Epithelial cell of esophagus (primary cell): Measurements from ENCODE around the gene TAS1R2.

Experiments
- DNase-seq: peaks from one replicate; pipeline ENCODE4 v3.0.0; 2010; ENCODE audit warnings: low read depth
- H3K4me3 ChIP-seq: 2 replicates; pipeline ENCODE4 v1.5.1; 2011; ENCODE audit warnings: mild to moderate bottlenecking, low read length, control low read depth
- TF ChIP-seq, protein P1 (sequence below): IDR thresholded peaks from 2 replicates; pipeline ENCODE4 v1.5.1; 2011; ENCODE audit warnings: low read depth, mild to moderate bottlenecking, low read length, control low read depth, inconsistent platforms; ENCODE audit not compliant: insufficient read depth; ENCODE audit errors: missing control alignments

The TAS1R2 gene

GRCh38 chr1:18879791-18880309 is 20.4 kb upstream of the TAS1R2 start:
- no peak overlapping the region for H3K4me3 ChIP-seq
- TF ChIP-seq, protein P1, sequence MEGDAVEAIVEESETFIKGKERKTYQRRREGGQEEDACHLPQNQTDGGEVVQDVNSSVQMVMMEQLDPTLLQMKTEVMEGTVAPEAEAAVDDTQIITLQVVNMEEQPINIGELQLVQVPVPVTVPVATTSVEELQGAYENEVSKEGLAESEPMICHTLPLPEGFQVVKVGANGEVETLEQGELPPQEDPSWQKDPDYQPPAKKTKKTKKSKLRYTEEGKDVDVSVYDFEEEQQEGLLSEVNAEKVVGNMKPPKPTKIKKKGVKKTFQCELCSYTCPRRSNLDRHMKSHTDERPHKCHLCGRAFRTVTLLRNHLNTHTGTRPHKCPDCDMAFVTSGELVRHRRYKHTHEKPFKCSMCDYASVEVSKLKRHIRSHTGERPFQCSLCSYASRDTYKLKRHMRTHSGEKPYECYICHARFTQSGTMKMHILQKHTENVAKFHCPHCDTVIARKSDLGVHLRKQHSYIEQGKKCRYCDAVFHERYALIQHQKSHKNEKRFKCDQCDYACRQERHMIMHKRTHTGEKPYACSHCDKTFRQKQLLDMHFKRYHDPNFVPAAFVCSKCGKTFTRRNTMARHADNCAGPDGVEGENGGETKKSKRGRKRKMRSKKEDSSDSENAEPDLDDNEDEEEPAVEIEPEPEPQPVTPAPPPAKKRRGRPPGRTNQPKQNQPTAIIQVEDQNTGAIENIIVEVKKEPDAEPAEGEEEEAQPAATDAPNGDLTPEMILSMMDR: no peak
- DNase-seq: no peak

DNA sequence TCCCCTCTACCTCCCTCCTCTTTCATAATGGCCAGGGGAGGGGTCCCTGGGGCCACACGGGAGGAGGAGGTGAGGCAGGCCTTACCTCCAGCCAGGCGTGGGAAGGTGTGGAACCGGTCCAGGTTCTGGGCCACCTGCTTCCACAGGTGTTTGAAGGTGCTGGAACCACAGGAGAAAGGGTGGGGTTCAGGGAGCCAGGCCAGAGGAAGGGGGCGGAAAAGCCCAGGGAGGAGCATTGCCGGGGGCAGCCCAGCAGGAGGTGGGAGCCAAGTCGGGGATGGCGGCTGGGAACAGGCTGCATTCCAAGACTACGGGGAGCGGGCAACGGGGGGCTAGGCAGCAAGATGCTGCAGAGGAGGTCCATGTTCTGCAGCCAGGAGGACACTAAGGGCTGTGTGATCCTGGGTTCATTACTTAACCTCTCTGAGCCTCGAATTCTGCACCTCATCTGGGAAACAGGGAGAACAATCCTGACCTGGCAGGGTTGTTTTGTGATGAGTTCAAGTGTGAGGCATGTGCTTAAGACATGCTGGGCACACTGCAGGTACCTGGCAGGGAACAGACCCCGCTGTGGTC is 19.8 kb upstream of the TAS1R2 start:
- no peak for DNase-seq
- TF ChIP-seq, protein P1: no peak
- no peak overlapping the region for H3K4me3 ChIP-seq

DNA sequence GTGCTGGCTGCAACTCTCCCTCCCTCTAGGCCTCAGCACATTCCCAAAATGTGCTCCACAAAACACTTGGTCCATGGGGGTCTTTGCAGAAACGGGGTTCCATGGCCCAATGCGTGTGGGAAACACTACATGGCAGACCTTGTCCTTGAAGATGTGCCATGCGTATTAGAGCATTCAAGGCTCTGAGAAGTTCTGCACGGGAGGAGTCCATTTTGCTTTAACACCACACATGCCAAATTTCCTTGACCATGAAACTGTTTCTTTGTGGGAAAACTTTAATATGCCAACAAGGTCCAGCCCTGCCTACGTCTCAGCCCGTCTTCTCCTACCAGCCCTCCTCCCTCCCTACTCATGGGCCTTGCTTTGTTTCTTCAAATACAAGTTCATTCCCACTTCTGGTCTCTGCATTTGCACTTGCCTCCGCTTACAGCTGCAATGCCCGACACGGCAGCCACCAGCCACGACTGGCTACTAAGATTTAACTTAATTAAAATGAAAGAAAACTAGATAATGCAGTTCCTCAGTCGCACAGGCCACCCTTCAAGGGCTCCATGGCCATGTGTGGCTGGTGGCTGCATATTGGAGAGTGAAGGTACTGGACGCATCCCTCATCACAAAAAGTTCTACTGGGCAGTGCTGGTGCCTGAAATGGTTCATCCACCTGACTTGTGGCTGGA is 19.2 kb upstream of the TAS1R2 start:
- TF ChIP-seq, protein P1: no peak
- DNase-seq: no peak
- no peak overlapping the region for H3K4me3 ChIP-seq

- no peak overlapping the region for H3K4me3 ChIP-seq
- no peak for DNase-seq
- TF ChIP-seq, protein P1: no peak
Observed at GRCh38 chr1:18877282-18877681, 17.8 kb upstream of the TAS1R2 start.

GRCh38 chr1:18876210-18876609 is 16.8 kb upstream of the TAS1R2 start:
- TF ChIP-seq, protein P1: no peak
- no peak for DNase-seq

GRCh38 chr1:18875796-18876128 is 16.3 kb upstream of the TAS1R2 start:
- H3K4me3 ChIP-seq: no peak overlapping the region
- no peak for DNase-seq
- TF ChIP-seq, protein P1: no peak

More at GRCh38 chr1:18876210-18876609, 16.8 kb upstream of the TAS1R2 start:
- no peak overlapping the region for H3K4me3 ChIP-seq

DNA sequence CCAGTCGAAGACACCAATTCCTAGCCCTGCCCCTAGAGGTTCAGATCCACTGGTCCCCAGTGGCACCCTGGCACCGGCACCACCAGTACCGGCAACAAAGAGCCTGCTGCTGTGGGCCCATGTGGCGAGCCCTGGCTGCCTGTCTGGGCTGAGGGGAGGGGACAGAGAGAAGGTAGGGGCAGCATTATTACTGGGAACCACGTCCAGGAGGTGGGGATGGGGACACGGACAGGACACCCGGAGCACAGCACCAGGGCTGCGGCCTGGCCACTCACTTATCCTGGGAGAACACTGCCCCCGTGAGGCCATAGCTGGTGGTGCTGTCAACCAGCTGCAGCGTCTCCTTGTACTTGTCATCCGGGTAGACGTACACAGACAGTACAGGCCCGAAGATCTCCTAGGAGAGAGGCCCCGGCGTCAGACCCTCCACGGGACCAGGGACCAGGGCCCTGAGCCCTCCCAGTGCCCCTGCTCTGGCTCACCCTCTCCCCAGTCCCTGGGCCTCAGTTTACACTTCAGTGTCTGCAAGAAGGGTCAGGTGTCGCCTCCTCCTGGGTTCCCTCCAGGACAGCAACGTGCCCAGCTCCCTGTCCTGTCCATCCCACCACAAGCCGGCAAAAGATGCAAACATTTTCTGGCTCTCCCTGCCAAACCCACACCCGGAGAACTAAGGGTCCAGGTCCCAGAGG is 15.8 kb upstream of the TAS1R2 start:
- no peak overlapping the region for H3K4me3 ChIP-seq
- TF ChIP-seq, protein P1: peak; percentile 80
- peak; percentile 86 for DNase-seq
